Thyroid gland (tissue), 4 donors: Measurements from ENCODE around the gene CCDC47.

Experiments used
- CTCF ChIP-seq, 6 experiments: fragments of 200-600 bp in 3 of 6; fragments of 450-650 bp in 3 of 6; sonication (generic) in 3 of 6; IDR thresholded peaks; one replicate each; pipeline ENCODE4 v1.5.1; 2016 to 2019; ENCODE audit warnings: antibody characterized with exemption in 6 of 6, mild to moderate bottlenecking in 2 of 6, inconsistent platforms in 1 of 6, moderate library complexity in 1 of 6
- POLR2A ChIP-seq, 2 donors: fragments of 450-650 bp; IDR thresholded peaks; one replicate each; pipeline ENCODE4 v1.6.1; 2017; ENCODE audit warnings: antibody characterized with exemption in 2 of 2, mild to moderate bottlenecking in 2 of 2, moderate library complexity in 1 of 2

DNA sequence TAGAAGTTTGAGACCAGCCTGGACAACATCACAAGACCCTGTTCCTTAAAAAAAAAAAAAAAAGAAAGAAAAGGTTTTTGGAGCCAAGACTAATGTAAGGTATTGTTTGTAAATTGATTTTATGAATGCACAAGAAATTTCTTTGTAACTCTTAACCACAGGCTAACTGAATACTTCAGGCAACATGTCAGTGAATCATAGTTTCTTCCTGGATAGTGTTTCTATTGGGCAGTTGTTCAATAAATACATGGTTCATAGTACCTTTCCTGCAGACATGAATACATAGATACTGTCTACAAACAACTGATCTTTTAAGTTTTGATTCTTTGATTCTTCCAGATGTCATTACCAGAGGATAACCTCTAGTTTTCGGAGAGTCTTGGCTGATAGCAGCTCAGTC is 12.2 kb upstream of the CCDC47 start:
- no peak for TF ChIP-seq CTCF (IDR thresholded peaks at IDR 0.05)
- no peak for TF ChIP-seq POLR2A (IDR thresholded peaks at IDR 0.05)
